Lower lobe of right lung (tissue), 2 donors: ENCODE data around the gene ABCC4. TPM values are rescaled to one million over a fixed set of nuclear protein-coding genes. Genes with fewer than 3 reads are reported as not detected.

ENCODE experiments used
- ATAC-seq, 2 donors: fragments of 200-7000 bp; cut with Tn5 transposase; one replicate each; pipeline ENCODE4 v1.9.1; 2020 to 2022; ENCODE audit warnings: mild to moderate bottlenecking in 2 of 2, moderate library complexity in 2 of 2
- DNase-seq: peaks from one replicate; pipeline ENCODE4 v3.0.0-alpha.2; 2020
- H3K27ac ChIP-seq: fragments of 200-600 bp; one replicate; pipeline ENCODE4 v1.8.0; 2022
- H3K27me3 ChIP-seq: fragments of 200-600 bp; one replicate; pipeline ENCODE4 v1.8.0; 2022; ENCODE audit warnings: low read depth
- H3K36me3 ChIP-seq: fragments of 200-600 bp; one replicate; pipeline ENCODE4 v1.8.0; 2022; ENCODE audit warnings: mild to moderate bottlenecking
- H3K4me1 ChIP-seq: fragments of 200-600 bp; one replicate; pipeline ENCODE4 v1.8.0; 2022
- H3K4me3 ChIP-seq: fragments of 200-600 bp; one replicate; pipeline ENCODE4 v1.8.0; 2022; ENCODE audit warnings: mild to moderate bottlenecking
- H3K9me3 ChIP-seq: fragments of 200-600 bp; one replicate; pipeline ENCODE4 v1.8.0; 2022
- intact Hi-C: fragments of 100-400 bp; cut with DNase I; formaldehyde crosslinking; loops from one replicate; pipeline ENCODE4 v1.11.0; 2022
- total RNA-seq: library from RNA; stranded (reverse); fragmentation: NEBNext Ultra II Directional; extraction: Animal tissue kit (Norgen Biotek cat#: 25700); gene quantifications from one replicate; pipeline ENCODE4 v1.2.1, GENCODE V29; 2021
- TF ChIP-seq, protein P1 (sequence below): fragments of 200-600 bp; IDR thresholded peaks from one replicate; pipeline ENCODE4 v1.8.0; 2022; ENCODE audit warnings: antibody characterized with exemption, mild to moderate bottlenecking
- donor health status: DM: no; HTN: yes; CAD: no; lungs with severe emphysema.

ABCC4 gene
- total RNA-seq, 1 donor from 2014 or later, result 32.2 TPM

DNA sequence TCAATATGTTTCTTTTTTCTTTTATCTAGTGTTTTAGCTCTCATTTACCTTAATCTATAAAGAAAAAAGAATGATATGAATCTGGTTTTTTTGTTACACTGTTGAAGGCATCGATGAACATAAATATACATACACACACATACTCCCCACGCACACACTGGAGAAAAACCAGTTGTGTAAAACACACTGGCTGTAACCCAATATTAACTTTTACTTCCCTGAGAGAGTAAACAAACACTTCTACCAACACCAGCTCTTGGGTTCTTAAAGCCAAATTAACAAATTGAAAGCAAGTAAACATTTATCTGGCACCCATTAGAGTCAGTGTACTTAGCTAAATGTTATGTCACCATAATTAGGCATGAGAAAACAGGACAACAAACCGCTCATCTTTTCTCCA is 145.7 kb downstream of the ABCC4 start:
- H3K4me3 ChIP-seq, result no peak overlapping the region
- TF ChIP-seq, protein P1, sequence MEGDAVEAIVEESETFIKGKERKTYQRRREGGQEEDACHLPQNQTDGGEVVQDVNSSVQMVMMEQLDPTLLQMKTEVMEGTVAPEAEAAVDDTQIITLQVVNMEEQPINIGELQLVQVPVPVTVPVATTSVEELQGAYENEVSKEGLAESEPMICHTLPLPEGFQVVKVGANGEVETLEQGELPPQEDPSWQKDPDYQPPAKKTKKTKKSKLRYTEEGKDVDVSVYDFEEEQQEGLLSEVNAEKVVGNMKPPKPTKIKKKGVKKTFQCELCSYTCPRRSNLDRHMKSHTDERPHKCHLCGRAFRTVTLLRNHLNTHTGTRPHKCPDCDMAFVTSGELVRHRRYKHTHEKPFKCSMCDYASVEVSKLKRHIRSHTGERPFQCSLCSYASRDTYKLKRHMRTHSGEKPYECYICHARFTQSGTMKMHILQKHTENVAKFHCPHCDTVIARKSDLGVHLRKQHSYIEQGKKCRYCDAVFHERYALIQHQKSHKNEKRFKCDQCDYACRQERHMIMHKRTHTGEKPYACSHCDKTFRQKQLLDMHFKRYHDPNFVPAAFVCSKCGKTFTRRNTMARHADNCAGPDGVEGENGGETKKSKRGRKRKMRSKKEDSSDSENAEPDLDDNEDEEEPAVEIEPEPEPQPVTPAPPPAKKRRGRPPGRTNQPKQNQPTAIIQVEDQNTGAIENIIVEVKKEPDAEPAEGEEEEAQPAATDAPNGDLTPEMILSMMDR, result no peak
- peaks cover 18% of the 10 kb centered on the region for H3K36me3 ChIP-seq
- DNase-seq (no peak), ATAC-seq (no peak)
- no peak overlapping the region for H3K27ac ChIP-seq
- no peaks in the 10 kb centered on the region for H3K9me3 ChIP-seq
- H3K4me1 ChIP-seq, result peaks cover 13% of the 10 kb centered on the region
- intact Hi-C loops, result no loop called here
- no peaks in the 10 kb centered on the region for H3K27me3 ChIP-seq

DNA sequence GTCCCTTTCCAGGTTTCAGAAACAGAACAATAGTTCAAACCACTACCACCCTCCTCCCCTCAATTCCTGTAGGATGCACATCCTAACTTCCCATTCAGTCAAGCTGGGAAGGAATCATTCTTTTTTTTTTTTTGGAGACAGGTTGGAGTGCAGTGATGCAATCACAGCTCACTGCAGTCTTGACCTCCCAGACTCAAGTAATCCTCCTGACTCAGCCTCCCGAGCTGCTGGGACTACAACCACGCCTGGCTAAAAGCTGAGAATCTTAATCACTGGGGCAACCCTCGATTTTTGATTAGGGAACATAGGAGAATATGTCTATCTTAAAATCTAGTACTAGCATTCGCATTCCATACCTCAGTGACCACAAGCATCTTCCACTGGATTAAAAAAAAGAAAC is 146.2 kb downstream of the ABCC4 start:
- Histone ChIP-seq H3K36me3 (peaks cover 14% of the 10 kb centered on the region), H3K9me3 (no peaks in the 10 kb centered on the region), H3K4me3 (no peak overlapping the region), H3K4me1 (peaks cover 13% of the 10 kb centered on the region), H3K27me3 (no peaks in the 10 kb centered on the region), H3K27ac (no peak overlapping the region)
- DNase-seq (no peak), ATAC-seq (no peak)
- TF ChIP-seq, protein P1, result no peak
- intact Hi-C loops, result no loop called here

DNA sequence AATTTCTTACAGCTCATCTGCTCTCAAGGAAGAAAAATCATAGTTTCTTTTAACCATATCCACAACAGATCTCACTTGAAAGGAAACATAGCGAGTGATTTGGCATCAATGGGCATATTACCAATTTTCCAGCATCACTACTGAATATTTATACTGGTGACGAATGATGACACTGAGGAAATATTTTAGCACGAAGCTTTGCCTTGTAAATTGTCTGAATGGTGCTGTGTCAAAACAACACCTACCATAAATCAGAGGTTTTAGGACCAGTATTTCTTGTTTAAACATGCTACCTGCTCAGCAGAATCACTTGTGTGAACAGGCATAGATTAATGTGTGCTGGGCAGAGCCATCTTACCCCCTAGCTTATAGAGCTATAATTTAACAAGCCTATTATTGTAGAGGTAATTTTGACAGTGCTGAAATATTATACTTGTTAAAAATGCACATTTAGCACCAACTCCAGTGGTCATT is 146.8 kb downstream of the ABCC4 start:
- no peak overlapping the region for H3K27ac ChIP-seq
- TF ChIP-seq, protein P1, result no peak
- H3K9me3 ChIP-seq, result no peaks in the 10 kb centered on the region
- DNase-seq (no peak), ATAC-seq (no peak)
- H3K27me3 ChIP-seq, result no peaks in the 10 kb centered on the region
- H3K36me3 ChIP-seq, result peaks cover 8% of the 10 kb centered on the region
- intact Hi-C loops, result no loop called here
- peaks cover 13% of the 10 kb centered on the region for H3K4me1 ChIP-seq
- H3K4me3 ChIP-seq, result no peak overlapping the region

DNA sequence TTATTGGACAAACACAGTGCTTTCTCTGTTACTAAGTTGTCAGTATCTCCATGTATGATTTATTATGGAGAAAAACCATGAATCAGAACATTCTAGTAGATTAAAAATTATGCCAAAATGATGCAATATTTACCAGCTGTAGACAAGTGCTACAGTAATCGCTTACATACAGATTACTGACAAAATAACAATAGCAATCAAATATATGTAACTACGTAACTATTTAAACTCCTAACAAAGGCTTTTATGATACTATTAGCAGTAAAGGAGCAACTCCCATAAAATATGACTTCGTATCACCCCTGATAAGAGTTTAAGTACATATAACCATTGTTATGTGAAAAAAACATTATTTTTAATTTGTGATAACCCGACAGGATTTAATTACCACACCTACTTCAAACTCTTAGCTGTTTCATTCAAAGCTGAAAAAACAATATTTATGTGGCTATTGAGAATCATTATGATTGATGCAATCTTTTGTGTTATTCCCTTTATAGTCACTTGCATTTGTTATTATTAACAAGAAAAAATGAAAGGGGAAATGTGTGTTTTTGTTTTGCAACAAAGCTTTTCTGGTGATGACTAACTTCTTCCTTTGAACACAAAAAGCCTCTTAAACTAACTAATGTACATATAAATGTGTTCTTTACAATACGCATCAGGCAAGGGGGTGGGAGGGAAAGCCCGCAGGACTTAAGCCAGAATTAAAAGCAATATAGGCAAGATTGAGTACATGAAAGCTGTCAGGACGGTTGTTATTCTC is 147.4 kb downstream of the ABCC4 start:
- intact Hi-C loops, result no loop called here
- H3K27me3 ChIP-seq, result no peaks in the 10 kb centered on the region
- TF ChIP-seq, protein P1, result no peak
- peaks cover 5% of the 10 kb centered on the region for H3K36me3 ChIP-seq
- DNase-seq, result no peak
- H3K27ac ChIP-seq, result no peak overlapping the region
- peaks cover 13% of the 10 kb centered on the region for H3K4me1 ChIP-seq
- ATAC-seq, result no peak
- no peaks in the 10 kb centered on the region for H3K9me3 ChIP-seq
- H3K4me3 ChIP-seq, result no peak overlapping the region

DNA sequence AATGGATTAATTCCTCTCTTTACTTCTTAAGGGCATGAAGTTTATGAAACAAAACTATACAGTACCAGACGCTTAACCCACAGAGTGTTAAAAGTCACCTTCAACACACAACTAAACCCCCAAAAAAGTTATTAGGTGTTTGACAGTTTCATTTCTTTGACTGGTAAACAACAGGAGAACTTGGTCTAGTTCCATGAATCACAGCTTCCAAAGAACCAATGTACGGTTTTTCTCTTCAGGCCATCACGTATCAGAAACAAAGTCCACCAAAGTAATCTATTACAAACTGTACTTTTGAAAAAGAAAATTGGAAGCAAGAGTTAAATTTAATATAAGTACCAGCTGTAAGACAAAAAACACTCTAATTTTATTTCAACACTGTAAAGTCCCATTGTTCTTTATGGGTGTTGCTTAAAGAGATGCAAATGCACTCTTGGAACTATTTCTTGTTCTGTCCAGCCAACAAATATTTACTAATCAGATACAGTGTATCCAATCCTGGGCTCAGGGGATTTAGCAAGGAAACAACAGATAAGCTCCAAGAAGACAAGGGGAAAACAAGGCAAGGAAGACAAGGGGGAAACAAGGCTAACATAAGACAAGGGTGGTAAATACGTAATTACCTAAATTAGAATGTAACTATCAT is 149.2 kb downstream of the ABCC4 start:
- Histone ChIP-seq H3K27ac (no peak overlapping the region), H3K9me3 (no peaks in the 10 kb centered on the region), H3K4me3 (no peak overlapping the region), H3K4me1 (peaks cover 13% of the 10 kb centered on the region), H3K27me3 (no peaks in the 10 kb centered on the region), H3K36me3 (no peaks in the 10 kb centered on the region)
- no peak for ATAC-seq
- intact Hi-C loops, result no loop called here
- DNase-seq, result no peak
- TF ChIP-seq, protein P1, result no peak
